Activated CD4-positive, alpha-beta T cell treated with anti-CD3 and anti-CD28 coated beads for 24 hours (primary cell): ENCODE measurements around the gene GET4.
"Not testable (repeated sequence)": the region's sequence is repeated elsewhere in the genome, so short reads cannot be mapped to it uniquely, and the experiment has no call there.

Experiments
- DNase-seq, 2 donors: peaks; one replicate each; pipeline ENCODE4 v3.0.0-alpha.2; 2020; ENCODE audit warnings: low read depth in 2 of 2

The GET4 gene

GRCh38 chr7:869348-869747 is 7.0 kb upstream of the GET4 start:
- DNase-seq = no peak

GRCh38 chr7:871900-872537 is 4.3 kb upstream of the GET4 start:
- no peak for DNase-seq

GRCh38 chr7:872685-873084 is 3.7 kb upstream of the GET4 start:
- DNase-seq = not testable (repeated sequence)

GRCh38 chr7:873367-874002 is 2.9 kb upstream of the GET4 start:
- peak; percentile 48 to 59 for DNase-seq

- no peak for DNase-seq
Observed at GRCh38 chr7:874031-874749, 2.2 kb upstream of the GET4 start.

GRCh38 chr7:875051-875450 is 1.3 kb upstream of the GET4 start:
- DNase-seq = no peak

- no peak for DNase-seq
Observed at GRCh38 chr7:875476-876076, 778 bp upstream of the GET4 start.

GRCh38 chr7:876972-877311 is 588 bp downstream of the GET4 start:
- no peak for DNase-seq

GRCh38 chr7:877312-878232 is 1.2 kb downstream of the GET4 start:
- DNase-seq = no peak

GRCh38 chr7:879093-879492 is 2.7 kb downstream of the GET4 start:
- no peak for DNase-seq

GRCh38 chr7:879706-880105 is 3.4 kb downstream of the GET4 start:
- no peak for DNase-seq

GRCh38 chr7:880450-880849 is 4.1 kb downstream of the GET4 start:
- DNase-seq = no peak

GRCh38 chr7:881441-882234 is 5.3 kb downstream of the GET4 start:
- DNase-seq = no peak

GRCh38 chr7:882336-883035 is 6.1 kb downstream of the GET4 start:
- no peak for DNase-seq

GRCh38 chr7:883055-884021 is 7.0 kb downstream of the GET4 start:
- DNase-seq = no peak

GRCh38 chr7:884191-885003 is 8.0 kb downstream of the GET4 start:
- DNase-seq = no peak

GRCh38 chr7:885261-885892 is 9.0 kb downstream of the GET4 start:
- DNase-seq = no peak
